H1 (cell line): ENCODE measurements around the gene HOXC11. TPM values are rescaled to one million over a fixed set of nuclear protein-coding genes. Genes with fewer than 3 reads are reported as not detected.
A peak's percentile ranks its signal among the peaks of the same experiment; 100 is the strongest.

Experiments
- GABPA ChIP-seq: IDR thresholded peaks from 2 replicates; pipeline ENCODE4 v1.6.1; 2011; ENCODE audit warnings: mild to moderate bottlenecking, low read length, moderate library complexity, borderline replicate concordance; ENCODE audit not compliant: insufficient read depth
- HDAC6 ChIP-seq: IDR thresholded peaks from one replicate; pipeline ENCODE4 v1.7.1; 2012; ENCODE audit warnings: low read depth, mild to moderate bottlenecking, inconsistent platforms, low read length, moderate library complexity
- KDM4A ChIP-seq: IDR thresholded peaks from one replicate; pipeline ENCODE4 v1.7.1; 2012; ENCODE audit warnings: low read depth, mild to moderate bottlenecking, moderate library complexity, low read length, inconsistent platforms; ENCODE audit not compliant: severe bottlenecking
- PHF8 ChIP-seq: fragments of 200-600 bp; sonication (generic); conservative IDR thresholded peaks from 2 replicates; pipeline ENCODE4 v1.7.1; 2012; ENCODE audit warnings: low read depth, mild to moderate bottlenecking, inconsistent platforms, low read length, moderate library complexity
- SIN3A ChIP-seq, 2 experiments: IDR thresholded peaks in 1 of 2; conservative IDR thresholded peaks in 1 of 2; 2 replicates each; pipeline ENCODE4 v1.6.1; 2011 to 2012; ENCODE audit warnings: low read length in 2 of 2, improper control_type of control experiment in 1 of 2, low read depth in 1 of 2, mild to moderate bottlenecking in 1 of 2
- SIRT6 ChIP-seq: IDR thresholded peaks from one replicate; pipeline ENCODE4 v1.7.1; 2012; ENCODE audit warnings: low read length, inconsistent platforms
- polyA plus RNA-seq, 7 experiments: library from polyadenylated mRNA; depleted of rRNA in 3 of 7; stranded (reverse) in 5 of 7; unstranded in 2 of 7; fragments of >200 nt in 5 of 7; fragments of 200-250 nt in 2 of 7; gene quantifications; 1 replicate in 5 of 7; 2 replicates in 1 of 7; 4 replicates in 1 of 7; pipeline versions ENCODE4 v1.2.1 to v1.2.3, GENCODE V29; 2011 to 2013; ENCODE audit warnings: missing spikeins in 2 of 7, mixed read lengths in 2 of 7
- total RNA-seq: library from RNA; stranded (reverse); fragmentation: NEBNext Ultra II Directional; extraction: Animal tissue kit (Norgen Biotek cat#: 25700); gene quantifications from 2 replicates; pipeline ENCODE4 v1.2.1, GENCODE V29; 2021
- TF ChIP-seq, protein P1 (sequence below): IDR thresholded peaks from 2 replicates; pipeline ENCODE4 v1.6.1; 2012; ENCODE audit warnings: inconsistent platforms
- TF ChIP-seq, protein P2 (sequence below): fragments of 300-600 bp; sonication (generic); IDR thresholded peaks from 2 replicates; pipeline ENCODE4 v1.7.1; 2012; ENCODE audit warnings: low read length, moderate library complexity, mild to moderate bottlenecking, inconsistent platforms; ENCODE audit not compliant: insufficient replicate concordance

The HOXC11 gene
- total and polyA plus RNA-seq, 2 of the 8 experiments (the other 6 are each of a cell fraction or from before 2014, with no cell fraction given): not detected

DNA sequence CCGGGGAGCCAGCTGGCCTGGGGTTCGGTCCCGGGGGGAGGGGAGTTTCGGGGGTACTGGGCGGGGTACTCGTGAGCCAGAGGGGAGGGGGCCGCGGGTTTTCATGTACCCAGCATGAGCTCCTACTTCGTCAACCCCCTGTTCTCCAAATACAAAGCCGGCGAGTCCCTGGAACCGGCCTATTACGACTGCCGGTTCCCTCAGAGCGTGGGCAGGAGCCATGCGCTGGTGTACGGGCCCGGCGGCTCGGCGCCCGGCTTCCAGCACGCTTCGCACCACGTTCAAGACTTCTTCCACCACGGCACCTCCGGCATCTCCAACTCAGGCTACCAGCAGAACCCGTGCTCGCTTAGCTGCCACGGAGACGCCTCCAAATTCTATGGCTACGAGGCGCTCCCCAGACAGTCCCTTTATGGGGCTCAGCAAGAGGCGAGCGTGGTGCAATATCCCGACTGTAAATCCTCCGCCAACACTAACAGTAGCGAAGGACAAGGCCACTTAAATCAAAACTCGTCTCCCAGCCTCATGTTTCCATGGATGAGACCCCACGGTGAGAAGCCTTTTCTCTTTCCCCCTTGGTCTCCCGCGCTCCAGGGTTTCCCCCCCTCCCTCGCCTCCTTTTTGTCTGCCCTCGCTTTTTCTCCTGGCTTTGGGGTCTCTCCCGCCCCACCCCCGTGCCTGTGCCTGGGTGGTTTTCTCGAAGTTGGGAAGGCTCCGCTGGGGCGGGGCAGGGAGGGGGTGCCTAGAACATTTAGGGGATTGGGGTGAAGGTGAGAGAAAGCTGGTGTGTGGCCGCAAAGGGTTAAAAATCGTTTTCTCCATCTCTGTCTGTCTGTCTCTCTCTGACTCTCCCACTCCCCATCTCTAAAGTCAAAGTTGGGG lies 36.5 kb downstream of the HOXC11 start (continued):
- TF ChIP-seq GABPA: no peak
- TF ChIP-seq, protein P1, sequence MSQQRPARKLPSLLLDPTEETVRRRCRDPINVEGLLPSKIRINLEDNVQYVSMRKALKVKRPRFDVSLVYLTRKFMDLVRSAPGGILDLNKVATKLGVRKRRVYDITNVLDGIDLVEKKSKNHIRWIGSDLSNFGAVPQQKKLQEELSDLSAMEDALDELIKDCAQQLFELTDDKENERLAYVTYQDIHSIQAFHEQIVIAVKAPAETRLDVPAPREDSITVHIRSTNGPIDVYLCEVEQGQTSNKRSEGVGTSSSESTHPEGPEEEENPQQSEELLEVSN: 0 out of 2 replicates have a peak, but pooled peaks have one; percentile 18
- no peak for TF ChIP-seq SIRT6
- TF ChIP-seq SIN3A (conservative IDR thresholded peaks at IDR 0.05 in 1 of 2, IDR thresholded peaks at IDR 0.05 in 1 of 2; ENCODE audit: low read depth in 1 of 2, low read length in 2 of 2): no peak
- TF ChIP-seq PHF8: no peak
- TF ChIP-seq HDAC6: no peak
- TF ChIP-seq, protein P2, sequence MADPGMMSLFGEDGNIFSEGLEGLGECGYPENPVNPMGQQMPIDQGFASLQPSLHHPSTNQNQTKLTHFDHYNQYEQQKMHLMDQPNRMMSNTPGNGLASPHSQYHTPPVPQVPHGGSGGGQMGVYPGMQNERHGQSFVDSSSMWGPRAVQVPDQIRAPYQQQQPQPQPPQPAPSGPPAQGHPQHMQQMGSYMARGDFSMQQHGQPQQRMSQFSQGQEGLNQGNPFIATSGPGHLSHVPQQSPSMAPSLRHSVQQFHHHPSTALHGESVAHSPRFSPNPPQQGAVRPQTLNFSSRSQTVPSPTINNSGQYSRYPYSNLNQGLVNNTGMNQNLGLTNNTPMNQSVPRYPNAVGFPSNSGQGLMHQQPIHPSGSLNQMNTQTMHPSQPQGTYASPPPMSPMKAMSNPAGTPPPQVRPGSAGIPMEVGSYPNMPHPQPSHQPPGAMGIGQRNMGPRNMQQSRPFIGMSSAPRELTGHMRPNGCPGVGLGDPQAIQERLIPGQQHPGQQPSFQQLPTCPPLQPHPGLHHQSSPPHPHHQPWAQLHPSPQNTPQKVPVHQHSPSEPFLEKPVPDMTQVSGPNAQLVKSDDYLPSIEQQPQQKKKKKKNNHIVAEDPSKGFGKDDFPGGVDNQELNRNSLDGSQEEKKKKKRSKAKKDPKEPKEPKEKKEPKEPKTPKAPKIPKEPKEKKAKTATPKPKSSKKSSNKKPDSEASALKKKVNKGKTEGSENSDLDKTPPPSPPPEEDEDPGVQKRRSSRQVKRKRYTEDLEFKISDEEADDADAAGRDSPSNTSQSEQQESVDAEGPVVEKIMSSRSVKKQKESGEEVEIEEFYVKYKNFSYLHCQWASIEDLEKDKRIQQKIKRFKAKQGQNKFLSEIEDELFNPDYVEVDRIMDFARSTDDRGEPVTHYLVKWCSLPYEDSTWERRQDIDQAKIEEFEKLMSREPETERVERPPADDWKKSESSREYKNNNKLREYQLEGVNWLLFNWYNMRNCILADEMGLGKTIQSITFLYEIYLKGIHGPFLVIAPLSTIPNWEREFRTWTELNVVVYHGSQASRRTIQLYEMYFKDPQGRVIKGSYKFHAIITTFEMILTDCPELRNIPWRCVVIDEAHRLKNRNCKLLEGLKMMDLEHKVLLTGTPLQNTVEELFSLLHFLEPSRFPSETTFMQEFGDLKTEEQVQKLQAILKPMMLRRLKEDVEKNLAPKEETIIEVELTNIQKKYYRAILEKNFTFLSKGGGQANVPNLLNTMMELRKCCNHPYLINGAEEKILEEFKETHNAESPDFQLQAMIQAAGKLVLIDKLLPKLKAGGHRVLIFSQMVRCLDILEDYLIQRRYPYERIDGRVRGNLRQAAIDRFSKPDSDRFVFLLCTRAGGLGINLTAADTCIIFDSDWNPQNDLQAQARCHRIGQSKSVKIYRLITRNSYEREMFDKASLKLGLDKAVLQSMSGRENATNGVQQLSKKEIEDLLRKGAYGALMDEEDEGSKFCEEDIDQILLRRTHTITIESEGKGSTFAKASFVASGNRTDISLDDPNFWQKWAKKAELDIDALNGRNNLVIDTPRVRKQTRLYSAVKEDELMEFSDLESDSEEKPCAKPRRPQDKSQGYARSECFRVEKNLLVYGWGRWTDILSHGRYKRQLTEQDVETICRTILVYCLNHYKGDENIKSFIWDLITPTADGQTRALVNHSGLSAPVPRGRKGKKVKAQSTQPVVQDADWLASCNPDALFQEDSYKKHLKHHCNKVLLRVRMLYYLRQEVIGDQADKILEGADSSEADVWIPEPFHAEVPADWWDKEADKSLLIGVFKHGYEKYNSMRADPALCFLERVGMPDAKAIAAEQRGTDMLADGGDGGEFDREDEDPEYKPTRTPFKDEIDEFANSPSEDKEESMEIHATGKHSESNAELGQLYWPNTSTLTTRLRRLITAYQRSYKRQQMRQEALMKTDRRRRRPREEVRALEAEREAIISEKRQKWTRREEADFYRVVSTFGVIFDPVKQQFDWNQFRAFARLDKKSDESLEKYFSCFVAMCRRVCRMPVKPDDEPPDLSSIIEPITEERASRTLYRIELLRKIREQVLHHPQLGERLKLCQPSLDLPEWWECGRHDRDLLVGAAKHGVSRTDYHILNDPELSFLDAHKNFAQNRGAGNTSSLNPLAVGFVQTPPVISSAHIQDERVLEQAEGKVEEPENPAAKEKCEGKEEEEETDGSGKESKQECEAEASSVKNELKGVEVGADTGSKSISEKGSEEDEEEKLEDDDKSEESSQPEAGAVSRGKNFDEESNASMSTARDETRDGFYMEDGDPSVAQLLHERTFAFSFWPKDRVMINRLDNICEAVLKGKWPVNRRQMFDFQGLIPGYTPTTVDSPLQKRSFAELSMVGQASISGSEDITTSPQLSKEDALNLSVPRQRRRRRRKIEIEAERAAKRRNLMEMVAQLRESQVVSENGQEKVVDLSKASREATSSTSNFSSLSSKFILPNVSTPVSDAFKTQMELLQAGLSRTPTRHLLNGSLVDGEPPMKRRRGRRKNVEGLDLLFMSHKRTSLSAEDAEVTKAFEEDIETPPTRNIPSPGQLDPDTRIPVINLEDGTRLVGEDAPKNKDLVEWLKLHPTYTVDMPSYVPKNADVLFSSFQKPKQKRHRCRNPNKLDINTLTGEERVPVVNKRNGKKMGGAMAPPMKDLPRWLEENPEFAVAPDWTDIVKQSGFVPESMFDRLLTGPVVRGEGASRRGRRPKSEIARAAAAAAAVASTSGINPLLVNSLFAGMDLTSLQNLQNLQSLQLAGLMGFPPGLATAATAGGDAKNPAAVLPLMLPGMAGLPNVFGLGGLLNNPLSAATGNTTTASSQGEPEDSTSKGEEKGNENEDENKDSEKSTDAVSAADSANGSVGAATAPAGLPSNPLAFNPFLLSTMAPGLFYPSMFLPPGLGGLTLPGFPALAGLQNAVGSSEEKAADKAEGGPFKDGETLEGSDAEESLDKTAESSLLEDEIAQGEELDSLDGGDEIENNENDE: no peak
- no peak for TF ChIP-seq KDM4A
